ENCODE data around the gene PTPRQ.

PTPRQ gene

GRCh38 chr12:80491166-80491565 lies 47.1 kb downstream of the PTPRQ start:
- H3K4me3 ChIP-seq (ENCODE audit: low read depth, low read length) = no peak overlapping the region
- no peak for DNase-seq (ENCODE audit: low read depth)
- TF ChIP-seq, protein P1, sequence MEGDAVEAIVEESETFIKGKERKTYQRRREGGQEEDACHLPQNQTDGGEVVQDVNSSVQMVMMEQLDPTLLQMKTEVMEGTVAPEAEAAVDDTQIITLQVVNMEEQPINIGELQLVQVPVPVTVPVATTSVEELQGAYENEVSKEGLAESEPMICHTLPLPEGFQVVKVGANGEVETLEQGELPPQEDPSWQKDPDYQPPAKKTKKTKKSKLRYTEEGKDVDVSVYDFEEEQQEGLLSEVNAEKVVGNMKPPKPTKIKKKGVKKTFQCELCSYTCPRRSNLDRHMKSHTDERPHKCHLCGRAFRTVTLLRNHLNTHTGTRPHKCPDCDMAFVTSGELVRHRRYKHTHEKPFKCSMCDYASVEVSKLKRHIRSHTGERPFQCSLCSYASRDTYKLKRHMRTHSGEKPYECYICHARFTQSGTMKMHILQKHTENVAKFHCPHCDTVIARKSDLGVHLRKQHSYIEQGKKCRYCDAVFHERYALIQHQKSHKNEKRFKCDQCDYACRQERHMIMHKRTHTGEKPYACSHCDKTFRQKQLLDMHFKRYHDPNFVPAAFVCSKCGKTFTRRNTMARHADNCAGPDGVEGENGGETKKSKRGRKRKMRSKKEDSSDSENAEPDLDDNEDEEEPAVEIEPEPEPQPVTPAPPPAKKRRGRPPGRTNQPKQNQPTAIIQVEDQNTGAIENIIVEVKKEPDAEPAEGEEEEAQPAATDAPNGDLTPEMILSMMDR (IDR thresholded peaks at IDR 0.05; ENCODE audit: insufficient read depth, low read depth, low read length, missing control alignments) = no peak

GRCh38 chr12:80493466-80493865 lies 49.4 kb downstream of the PTPRQ start:
- DNase-seq (ENCODE audit: low read depth) = no peak
- H3K4me3 ChIP-seq (ENCODE audit: low read depth, low read length) = no peak overlapping the region
- TF ChIP-seq, protein P1 (IDR thresholded peaks at IDR 0.05; ENCODE audit: insufficient read depth, low read depth, low read length, missing control alignments) = no peak

- TF ChIP-seq, protein P1 (IDR thresholded peaks at IDR 0.05; ENCODE audit: insufficient read depth, low read depth, low read length, missing control alignments) = no peak
- DNase-seq (ENCODE audit: low read depth) = no peak
- no peak overlapping the region for H3K4me3 ChIP-seq (ENCODE audit: low read depth, low read length)
These were observed 50.8 kb downstream of the PTPRQ start for GRCh38 chr12:80494836-80495235.

GRCh38 chr12:80498059-80498728 lies 54.2 kb downstream of the PTPRQ start:
- no peak for DNase-seq (ENCODE audit: low read depth)
- TF ChIP-seq, protein P1 (IDR thresholded peaks at IDR 0.05; ENCODE audit: insufficient read depth, low read depth, low read length, missing control alignments) = no peak
- H3K4me3 ChIP-seq (ENCODE audit: low read depth, low read length) = no peak overlapping the region

DNA sequence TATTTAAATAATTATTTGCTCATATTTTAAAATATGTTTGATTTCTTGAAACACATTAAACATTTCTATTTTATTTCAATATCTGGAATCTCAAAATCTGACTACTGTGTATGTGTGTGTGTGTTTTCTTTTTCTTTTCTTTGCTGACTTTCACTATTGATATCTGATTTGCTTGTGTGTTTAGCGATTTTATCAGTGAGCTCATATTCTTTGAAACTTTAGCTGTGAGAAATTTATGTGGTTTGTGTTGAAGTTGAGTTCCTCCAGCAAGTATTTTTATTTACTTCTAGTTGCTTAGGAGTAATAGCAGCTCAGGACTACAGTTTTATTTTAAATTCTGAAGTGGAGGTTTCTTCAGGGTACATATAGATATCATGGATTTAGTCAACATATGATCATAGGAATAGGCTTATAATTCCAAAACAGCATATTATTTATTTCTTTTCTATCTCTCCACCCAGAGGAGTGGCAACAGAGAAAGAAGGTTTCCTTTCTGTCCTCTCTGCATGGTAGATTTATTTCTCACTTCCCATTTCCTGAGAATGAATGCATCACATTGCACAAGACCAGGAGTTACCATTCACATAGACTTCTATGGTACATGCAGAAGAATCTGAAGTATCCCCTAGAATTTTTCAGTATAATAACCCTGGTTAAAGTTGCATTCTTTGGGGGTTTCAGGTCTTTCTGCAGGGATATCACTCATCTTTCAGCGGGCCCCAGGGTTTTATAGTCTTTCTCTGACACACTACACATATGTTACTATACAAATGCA lies 60.5 kb downstream of the PTPRQ start:
- H3K4me3 ChIP-seq (ENCODE audit: low read depth, low read length) = no peak overlapping the region
- DNase-seq (ENCODE audit: low read depth) = peak; percentile 12
- TF ChIP-seq, protein P1 (IDR thresholded peaks at IDR 0.05; ENCODE audit: insufficient read depth, low read depth, low read length, missing control alignments) = no peak

GRCh38 chr12:80509781-80510556 lies 65.9 kb downstream of the PTPRQ start:
- TF ChIP-seq, protein P1 (IDR thresholded peaks at IDR 0.05; ENCODE audit: insufficient read depth, low read depth, low read length, missing control alignments) = no peak
- no peak overlapping the region for H3K4me3 ChIP-seq (ENCODE audit: low read depth, low read length)
- DNase-seq (ENCODE audit: low read depth) = no peak

Measured in GM12865 (cell line).